Measurements from ENCODE around the gene CHIC2. TPM values are rescaled to one million over a fixed set of nuclear protein-coding genes. Genes with fewer than 3 reads are reported as not detected.
"Not testable (repeated sequence)": the region's sequence is repeated elsewhere in the genome, so short reads cannot be mapped to it uniquely, and the experiment has no call there.

CHIC2 gene
- total RNA-seq, 1 donor from 2014 or later: 32.9 TPM

DNA sequence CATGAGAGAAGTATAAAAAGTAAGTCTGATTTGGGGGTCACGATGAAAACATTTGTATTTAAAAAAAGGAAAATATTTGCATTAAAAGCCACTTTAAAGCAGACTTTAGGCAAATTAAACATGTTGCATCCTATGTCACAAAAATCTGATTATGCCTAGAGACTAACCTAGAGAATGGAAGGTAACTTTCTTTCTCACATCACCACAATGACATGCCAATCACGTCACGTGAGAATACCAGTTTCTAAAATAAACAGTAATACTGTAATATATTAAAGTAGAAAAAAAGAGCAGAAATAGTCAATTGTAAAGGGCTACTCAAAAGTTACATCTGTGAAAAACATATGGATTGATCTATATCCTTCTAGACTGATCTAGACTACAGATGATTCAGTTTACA is 3.3 kb downstream of the CHIC2 start:
- DNase-seq: no peak

DNA sequence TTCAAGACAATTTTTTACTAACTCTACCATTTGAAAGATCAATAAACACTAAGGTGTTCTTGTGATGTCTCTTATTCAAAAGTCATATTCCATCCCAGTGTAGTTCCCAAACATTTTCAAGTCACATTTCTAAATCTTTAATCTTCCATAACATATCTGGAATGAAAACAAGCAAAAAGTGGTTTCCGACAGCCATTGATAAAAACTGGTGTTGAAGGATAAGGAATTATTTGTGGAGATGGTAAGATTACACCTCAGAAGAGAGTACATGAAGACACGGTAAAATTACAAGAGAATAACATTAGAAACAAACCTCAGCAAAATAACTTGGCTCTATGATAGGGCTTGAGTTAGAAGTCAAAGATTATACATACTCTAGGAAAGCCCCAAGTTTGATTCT is 4.3 kb downstream of the CHIC2 start:
- DNase-seq: no peak

DNA sequence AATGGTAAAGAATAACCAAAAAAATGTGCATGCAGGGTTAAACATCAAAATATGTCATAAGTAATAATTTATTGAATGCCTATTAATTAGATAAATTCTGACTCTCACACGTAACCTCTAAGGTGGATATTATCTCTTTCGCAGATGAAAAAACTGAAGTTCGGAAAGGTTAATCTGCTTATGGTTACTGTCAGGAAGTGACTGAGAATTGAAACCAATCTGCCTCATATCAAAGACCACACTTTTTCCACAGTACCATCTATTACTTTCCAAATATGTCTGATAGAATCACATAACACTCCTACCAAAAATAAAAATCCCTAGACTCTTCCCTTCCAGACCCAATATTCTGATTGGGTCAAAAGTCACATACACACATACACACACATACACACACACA is 6.2 kb downstream of the CHIC2 start:
- DNase-seq: no peak

- no peak for DNase-seq
These were observed 8.0 kb downstream of the CHIC2 start for GRCh38 chr4:54056360-54056759.

- no peak for DNase-seq
These were observed 8.9 kb downstream of the CHIC2 start for GRCh38 chr4:54055494-54055893.

- no peak for DNase-seq
These were observed 9.9 kb downstream of the CHIC2 start for GRCh38 chr4:54054501-54054900.

DNA sequence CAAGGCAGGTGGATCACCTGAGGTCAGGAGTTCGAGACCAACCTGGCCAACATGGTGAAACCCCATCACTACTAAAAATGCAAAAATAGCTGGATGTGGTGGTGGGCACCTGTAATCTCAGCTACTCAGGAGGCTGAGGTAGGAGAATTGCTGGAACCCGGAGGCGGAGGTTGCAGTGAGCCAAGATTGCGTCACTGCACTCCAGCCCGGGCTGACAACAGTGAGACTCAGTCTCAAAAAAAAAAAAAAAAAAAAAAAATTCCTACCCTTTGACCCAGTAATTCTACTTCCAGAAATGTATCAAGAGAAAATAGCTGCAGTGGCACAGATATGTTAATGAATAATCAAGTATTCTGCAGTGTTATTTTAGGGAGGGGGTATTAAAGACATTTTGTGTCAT is 11.1 kb downstream of the CHIC2 start:
- DNase-seq: not testable (repeated sequence)

GRCh38 chr4:54050214-54050904 is 14.0 kb downstream of the CHIC2 start:
- DNase-seq: no peak

DNA sequence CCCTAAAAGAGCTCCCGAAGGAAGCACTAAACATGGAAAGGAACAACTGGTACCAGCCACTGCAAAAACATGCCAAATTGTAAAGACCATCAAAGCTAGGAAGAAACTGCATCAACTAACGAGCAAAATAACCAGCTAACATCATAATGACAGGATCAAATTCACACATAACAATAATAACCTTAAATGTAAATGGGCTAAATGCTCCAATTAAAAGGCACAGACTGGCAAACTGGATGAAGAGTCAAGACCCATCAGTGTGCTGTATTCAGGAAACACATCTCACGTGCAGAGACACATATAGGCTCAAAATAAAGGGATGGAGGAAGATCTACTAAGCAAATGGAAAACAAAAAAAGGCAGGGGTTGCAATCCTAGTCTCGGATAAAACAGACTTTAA is 20.8 kb downstream of the CHIC2 start:
- not testable (repeated sequence) for DNase-seq

GRCh38 chr4:54041933-54042332 is 22.5 kb downstream of the CHIC2 start:
- no peak for DNase-seq

GRCh38 chr4:54041100-54041499 is 23.3 kb downstream of the CHIC2 start:
- DNase-seq: no peak

GRCh38 chr4:54038056-54038455 is 26.3 kb downstream of the CHIC2 start:
- no peak for DNase-seq

DNA sequence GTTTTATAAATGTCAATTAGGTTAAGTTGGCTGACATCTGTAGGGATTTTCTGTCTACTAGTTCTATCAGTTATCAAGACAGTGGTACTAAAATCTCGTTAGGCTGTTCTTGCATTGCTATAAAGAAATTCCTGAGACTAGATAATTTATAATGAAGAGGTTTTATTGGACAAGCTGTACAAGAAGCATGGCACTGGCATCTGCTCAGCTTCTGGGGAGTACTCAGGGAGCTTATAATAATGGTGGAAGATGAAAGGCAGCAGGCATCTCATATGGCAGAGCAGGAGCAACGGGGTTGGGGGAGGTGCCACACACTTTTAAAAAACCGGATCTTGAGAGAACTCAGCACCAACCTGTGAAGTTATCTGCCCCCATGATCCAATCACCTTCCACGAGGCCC is 28.2 kb downstream of the CHIC2 start:
- DNase-seq: no peak

DNA sequence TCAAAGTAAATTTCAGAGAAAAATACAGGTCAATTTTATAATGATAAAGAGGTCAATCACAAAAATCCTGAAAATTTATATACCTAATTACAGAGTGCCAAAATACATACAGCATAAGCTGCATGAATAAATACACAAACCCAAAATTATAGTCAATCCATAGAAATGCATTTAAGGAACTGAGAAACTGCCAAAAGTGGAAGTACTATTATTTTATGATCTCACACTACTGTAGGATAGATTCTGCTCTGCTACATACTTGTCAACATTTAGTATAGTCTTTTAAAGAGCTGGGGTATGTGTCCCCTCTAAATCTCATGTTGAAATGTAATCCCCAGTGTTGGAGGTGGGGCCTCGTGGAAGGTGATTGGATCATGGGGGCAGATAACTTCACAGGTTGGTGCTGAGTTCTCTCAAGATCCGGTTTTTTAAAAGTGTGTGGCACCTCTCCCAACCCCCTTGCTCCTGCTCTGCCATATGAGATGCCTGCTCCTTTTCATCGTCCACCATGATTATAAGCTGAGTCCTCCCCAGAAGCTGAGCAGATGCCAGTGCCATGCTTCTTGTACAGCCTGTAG is 31.8 kb downstream of the CHIC2 start:
- DNase-seq: no peak

- DNase-seq: no peak
These were observed 37.1 kb downstream of the CHIC2 start for GRCh38 chr4:54027311-54027710.

DNA sequence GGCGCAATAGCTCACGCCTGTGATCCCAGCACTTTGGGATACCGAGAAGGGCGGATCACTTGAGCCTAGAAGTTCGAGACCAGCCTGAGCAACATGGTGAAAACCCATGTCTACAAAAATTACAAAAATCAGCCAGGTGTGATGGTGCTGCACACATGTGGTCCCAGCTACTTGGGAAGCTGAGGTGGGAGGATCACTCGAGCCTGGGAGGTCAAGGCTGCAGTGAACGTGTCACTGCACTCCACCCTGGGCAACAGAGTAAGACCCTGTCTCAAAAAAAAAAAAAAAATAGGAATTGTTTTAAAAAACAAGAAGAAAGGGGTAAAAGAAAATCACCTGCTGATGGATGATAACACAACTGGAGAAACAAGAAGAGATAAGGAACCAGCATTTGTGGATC is 38.8 kb downstream of the CHIC2 start:
- no peak for DNase-seq

DNA sequence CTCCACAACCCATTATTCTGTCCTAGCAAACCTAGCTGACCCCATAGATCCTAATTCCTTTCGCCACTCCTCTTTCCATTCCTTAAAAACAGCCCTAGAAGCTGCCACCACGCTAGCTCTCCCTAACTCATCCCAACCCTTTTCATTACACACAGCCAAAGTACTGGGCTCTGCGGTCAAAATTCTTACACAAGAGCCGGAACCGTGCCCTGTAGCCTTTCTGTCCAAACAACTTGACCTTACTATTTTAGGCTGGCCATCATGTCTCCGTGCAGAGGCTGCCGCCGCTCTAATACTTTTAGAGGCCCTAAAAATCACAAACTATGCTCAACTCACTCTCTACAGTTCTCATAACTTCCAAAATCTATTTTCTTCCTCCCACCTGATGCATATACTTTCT is 41.4 kb downstream of the CHIC2 start:
- DNase-seq: not testable (repeated sequence)

DNA sequence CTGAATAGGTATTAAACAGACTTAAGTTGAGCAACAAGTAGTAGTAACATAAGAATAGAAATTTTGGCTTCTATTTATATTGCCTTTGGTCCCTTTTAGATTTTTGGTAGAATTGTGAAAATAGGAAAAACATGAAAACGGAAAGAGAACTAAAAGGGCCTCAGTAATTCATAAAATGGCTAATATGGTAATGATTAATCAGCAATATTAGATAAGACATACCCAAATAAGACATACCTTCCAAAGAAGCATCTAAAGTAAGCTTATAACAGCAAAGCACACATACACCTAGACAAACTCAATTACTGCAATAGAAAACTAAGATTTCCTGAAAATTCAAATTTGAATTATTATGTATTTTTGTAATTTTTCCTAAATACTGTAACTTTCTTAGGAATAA is 46.4 kb downstream of the CHIC2 start:
- DNase-seq: no peak

DNA sequence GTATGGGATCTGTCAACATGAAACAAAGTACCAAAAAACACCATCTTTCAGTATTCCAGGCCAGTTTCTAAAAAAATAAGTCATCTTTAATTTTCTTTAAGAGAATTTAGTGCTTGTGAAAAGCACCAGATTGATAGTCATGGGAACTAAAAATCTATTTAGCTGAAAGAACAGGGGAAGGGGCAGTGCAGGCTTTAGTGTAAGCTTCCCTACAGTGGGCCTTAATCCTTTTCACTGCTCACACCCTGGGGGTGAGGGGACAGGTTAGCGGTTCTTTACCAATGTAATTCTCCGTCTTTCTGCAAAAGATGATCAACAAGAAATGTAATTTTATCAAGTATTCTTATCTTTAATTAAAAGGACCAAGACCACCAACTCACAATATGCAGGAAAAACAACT is 47.1 kb downstream of the CHIC2 start:
- no peak for DNase-seq

- DNase-seq: no peak
These were observed 47.9 kb downstream of the CHIC2 start for GRCh38 chr4:54016504-54016903.

GRCh38 chr4:54015423-54016030 is 48.9 kb downstream of the CHIC2 start:
- no peak for DNase-seq

DNA sequence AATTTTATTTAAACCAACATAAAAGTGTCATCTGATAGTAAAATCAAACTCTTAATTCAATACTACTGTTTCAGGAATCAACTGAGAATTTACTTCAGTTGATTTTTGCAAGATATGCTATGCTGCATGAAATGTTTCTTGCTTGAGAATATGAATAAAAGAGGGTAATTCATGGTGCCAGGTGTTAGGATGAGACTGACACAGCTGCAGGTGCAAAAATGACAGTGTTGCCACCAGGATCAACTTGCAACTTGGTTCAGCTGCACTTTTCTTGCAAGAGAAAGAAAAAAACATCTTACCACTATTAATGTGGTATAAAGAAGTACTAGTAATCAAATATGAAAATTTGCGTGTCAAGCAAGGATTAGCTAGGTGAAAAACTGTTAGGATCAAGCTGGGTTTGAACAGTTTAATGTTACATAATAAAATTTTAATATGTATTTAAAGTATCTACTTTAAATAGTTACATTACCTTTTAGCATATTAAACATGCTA is 49.7 kb downstream of the CHIC2 start:
- DNase-seq: no peak

- DNase-seq: no peak
These were observed 53.2 kb downstream of the CHIC2 start for GRCh38 chr4:54011201-54011600.

GRCh38 chr4:54006755-54007154 is 57.6 kb downstream of the CHIC2 start:
- no peak for DNase-seq

Data from tongue (tissue), 2 donors.